ENCODE data around the gene LLCFC1.

The LLCFC1 gene

DNA sequence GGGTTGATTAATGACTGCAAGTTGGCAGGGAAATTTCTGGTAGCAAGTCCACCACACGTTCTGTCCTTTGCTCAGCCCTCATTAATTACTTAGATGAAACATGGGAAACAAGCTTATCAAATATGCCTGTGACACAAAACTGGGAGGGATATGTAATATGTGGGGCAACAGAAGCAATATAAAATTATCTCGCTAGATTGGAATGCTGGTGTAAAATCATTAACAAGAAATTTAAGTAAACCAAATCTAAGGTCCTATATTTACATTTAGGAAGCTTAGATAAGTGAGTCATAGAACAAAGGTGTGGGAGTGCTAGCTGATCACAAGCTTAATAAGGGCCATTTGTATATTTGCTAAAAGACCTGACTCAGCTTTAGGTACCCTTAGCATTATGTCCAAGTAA, 29.3 kb upstream of the LLCFC1 start:
- H3K4me3 ChIP-seq (ENCODE audit: low read depth, low read length), result no peak overlapping the region
- no peak for TF ChIP-seq CTCF (IDR thresholded peaks at IDR 0.05; ENCODE audit: borderline replicate concordance, insufficient read depth, low read depth, low read length)

GRCh38 chr7:142910481-142910880, 28.8 kb upstream of the LLCFC1 start:
- no peak overlapping the region for H3K4me3 ChIP-seq (ENCODE audit: low read depth, low read length)
- no peak for TF ChIP-seq CTCF (IDR thresholded peaks at IDR 0.05; ENCODE audit: borderline replicate concordance, insufficient read depth, low read depth, low read length)

DNA sequence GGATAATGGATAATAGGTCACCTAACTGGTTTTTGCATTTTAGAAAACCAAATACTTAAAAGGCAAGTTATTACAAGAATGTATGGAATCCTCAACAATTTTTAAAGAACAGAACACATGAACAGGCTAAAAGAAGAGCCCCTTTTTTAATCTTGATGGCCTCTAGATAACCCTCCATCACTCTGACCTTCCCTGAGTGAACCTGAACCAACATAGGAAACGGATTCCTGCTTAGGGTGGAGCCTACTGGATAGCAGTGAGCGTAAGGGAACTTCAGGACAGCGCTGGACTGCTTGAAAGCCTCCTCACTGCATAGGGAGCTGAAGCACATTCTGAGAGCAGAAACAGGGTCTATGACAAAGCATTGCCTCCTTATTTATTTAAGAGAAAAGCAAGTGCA, 26.2 kb upstream of the LLCFC1 start:
- no peak for TF ChIP-seq CTCF (IDR thresholded peaks at IDR 0.05; ENCODE audit: borderline replicate concordance, insufficient read depth, low read depth, low read length)
- H3K4me3 ChIP-seq (ENCODE audit: low read depth, low read length), result no peak overlapping the region

DNA sequence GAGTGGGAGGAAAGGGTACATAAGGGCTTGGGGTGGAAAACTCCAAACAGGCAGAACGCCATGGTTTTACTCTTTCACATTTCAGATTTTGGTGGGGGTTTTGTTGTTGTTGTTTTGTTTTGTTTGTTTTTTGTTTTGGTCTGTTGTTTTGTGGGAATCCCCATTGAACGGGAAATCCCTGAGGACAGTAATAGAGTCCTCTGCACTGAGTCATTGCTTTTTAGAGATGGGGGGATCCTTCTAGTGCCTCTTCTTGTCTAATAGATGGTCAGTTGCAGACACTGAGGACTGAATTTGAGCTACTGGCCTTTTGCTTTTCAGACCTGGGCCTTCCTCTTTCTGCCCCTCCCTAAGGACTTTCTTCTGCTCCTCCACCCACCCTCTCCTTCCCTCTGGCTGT, 25.7 kb upstream of the LLCFC1 start:
- no peak for TF ChIP-seq CTCF (IDR thresholded peaks at IDR 0.05; ENCODE audit: borderline replicate concordance, insufficient read depth, low read depth, low read length)
- H3K4me3 ChIP-seq (ENCODE audit: low read depth, low read length), result no peak overlapping the region

DNA sequence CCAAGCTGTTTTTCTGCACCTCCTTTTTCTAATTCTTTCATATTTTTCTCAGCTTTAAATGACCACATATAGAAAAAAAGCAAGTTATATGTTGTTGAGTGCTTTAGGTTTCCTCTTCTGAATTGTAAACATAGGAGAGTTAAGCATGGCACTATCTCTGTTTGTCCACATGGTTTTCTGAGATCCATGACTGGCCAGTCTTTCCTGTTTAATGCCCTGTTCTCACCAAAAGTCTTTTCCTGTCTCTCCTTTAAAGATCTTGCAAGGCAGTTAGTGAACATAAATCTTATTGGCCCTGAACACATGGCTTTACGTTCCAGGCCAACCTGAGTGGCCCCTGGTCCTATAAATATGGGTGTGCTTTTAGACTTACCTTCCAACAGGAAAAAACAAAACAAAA, 25.2 kb upstream of the LLCFC1 start:
- no peak overlapping the region for H3K4me3 ChIP-seq (ENCODE audit: low read depth, low read length)
- no peak for TF ChIP-seq CTCF (IDR thresholded peaks at IDR 0.05; ENCODE audit: borderline replicate concordance, insufficient read depth, low read depth, low read length)

DNA sequence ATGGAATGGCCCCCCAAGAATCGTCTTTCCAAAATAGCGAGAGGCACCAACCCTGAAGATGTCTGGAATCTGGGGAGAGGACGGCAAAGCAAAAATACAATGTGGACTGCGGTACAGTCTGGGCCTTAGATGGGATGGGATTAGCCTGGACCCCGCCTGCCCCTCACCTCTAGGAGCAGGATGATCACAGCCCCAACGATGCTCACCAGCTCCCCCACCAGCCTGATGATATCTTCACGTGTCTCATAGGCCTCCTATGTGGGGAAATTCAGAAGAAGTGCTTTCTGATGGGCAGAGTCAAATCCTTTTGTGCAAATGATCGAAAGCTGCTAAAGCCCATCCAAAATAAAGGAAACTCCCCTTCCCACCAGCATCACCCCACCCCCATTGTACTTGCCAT, 24.0 kb upstream of the LLCFC1 start:
- no peak overlapping the region for H3K4me3 ChIP-seq (ENCODE audit: low read depth, low read length)
- no peak for TF ChIP-seq CTCF (IDR thresholded peaks at IDR 0.05; ENCODE audit: borderline replicate concordance, insufficient read depth, low read depth, low read length)

DNA sequence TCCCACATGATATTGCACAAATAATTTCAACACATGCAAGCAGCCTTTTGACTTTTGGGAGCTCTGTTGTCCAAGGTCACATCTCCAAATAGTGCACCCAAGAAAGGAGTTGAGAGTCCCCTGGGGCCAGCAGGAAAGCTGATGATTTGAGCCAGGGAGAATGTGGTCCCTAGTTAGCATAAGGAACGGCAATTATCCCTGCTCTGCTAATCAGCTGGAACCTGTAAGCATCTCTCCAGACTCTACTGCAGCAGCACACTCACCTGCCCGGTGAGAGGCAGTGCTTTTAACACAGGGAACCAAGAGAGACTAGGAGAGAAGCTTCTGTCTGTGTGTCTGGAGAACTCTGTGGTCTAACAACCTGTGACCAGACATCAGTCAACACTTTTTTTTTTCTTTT, 22.8 kb upstream of the LLCFC1 start:
- TF ChIP-seq CTCF (IDR thresholded peaks at IDR 0.05; ENCODE audit: borderline replicate concordance, insufficient read depth, low read depth, low read length), result no peak

More for the DNA sequence above, 22.8 kb upstream of the LLCFC1 start:
- H3K4me3 ChIP-seq (ENCODE audit: low read depth, low read length), result no peak overlapping the region
